ENCODE results near the gene SREBF2.

Gene SREBF2

DNA sequence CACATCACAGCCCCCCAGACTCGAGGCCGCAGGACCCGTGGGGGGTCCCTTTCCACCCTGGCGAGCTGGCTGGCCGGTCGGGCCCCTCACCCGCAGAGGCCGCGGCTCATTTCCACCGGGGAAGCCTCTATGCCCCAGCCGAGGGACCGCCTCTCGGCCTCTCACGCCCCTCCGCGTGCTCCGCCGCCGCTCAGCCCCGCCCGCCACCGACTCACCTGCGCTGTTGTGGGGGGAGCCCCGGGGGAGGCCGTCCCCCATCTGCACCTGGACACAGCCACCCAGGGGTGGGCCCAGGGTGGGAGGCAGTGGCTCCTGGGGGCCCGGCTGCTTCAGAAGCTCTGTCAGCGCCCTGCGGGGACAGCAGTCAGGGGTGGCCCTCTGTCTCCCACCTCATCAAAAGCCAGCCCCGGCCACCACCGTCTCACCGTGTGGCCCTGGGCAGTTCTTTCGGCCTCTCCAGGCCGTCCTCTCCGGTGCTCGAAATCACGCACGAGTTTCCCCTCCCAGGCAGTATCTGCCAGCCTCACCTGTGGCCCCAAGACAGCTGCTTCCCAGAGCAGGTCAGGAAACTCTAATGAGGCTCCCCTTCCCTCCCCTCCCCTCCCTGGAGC, 78.2 kb downstream of the SREBF2 start:
- TF ChIP-seq, protein P1, sequence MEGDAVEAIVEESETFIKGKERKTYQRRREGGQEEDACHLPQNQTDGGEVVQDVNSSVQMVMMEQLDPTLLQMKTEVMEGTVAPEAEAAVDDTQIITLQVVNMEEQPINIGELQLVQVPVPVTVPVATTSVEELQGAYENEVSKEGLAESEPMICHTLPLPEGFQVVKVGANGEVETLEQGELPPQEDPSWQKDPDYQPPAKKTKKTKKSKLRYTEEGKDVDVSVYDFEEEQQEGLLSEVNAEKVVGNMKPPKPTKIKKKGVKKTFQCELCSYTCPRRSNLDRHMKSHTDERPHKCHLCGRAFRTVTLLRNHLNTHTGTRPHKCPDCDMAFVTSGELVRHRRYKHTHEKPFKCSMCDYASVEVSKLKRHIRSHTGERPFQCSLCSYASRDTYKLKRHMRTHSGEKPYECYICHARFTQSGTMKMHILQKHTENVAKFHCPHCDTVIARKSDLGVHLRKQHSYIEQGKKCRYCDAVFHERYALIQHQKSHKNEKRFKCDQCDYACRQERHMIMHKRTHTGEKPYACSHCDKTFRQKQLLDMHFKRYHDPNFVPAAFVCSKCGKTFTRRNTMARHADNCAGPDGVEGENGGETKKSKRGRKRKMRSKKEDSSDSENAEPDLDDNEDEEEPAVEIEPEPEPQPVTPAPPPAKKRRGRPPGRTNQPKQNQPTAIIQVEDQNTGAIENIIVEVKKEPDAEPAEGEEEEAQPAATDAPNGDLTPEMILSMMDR (IDR thresholded peaks at IDR 0.05; ENCODE audit: insufficient read depth, low read length, poor library complexity, severe bottlenecking), result no peak
- DNase-seq (ENCODE audit: extremely low read depth, insufficient read length), result peak; percentile 13
- Histone ChIP-seq H3K4me3 (replicated peaks; ENCODE audit: low read depth, low read length) (no peak overlapping the region), H3K27me3 (replicated peaks; ENCODE audit: control insufficient read depth, insufficient read depth, low read length) (peaks cover 2% of the 10 kb centered on the region; the same call in 1 of the 2 replicates), H3K36me3 (ENCODE audit: control insufficient read depth, insufficient read depth, low read length) (peaks cover 10% of the 10 kb centered on the region)

- peaks cover 2% of the 10 kb centered on the region; the same call in 1 of the 2 replicates for H3K27me3 ChIP-seq (replicated peaks; ENCODE audit: control insufficient read depth, insufficient read depth, low read length)
- H3K4me3 ChIP-seq (replicated peaks; ENCODE audit: low read depth, low read length), result no peak overlapping the region
- H3K36me3 ChIP-seq (ENCODE audit: control insufficient read depth, insufficient read depth, low read length), result peaks cover 4% of the 10 kb centered on the region; the same call in 1 of the 2 replicates
- DNase-seq (ENCODE audit: extremely low read depth, insufficient read length), result peak; percentile 14
- TF ChIP-seq, protein P1 (IDR thresholded peaks at IDR 0.05; ENCODE audit: insufficient read depth, low read length, poor library complexity, severe bottlenecking), result no peak
Observed at GRCh38 chr22:41912338-41913039, 79.6 kb downstream of the SREBF2 start.

DNA sequence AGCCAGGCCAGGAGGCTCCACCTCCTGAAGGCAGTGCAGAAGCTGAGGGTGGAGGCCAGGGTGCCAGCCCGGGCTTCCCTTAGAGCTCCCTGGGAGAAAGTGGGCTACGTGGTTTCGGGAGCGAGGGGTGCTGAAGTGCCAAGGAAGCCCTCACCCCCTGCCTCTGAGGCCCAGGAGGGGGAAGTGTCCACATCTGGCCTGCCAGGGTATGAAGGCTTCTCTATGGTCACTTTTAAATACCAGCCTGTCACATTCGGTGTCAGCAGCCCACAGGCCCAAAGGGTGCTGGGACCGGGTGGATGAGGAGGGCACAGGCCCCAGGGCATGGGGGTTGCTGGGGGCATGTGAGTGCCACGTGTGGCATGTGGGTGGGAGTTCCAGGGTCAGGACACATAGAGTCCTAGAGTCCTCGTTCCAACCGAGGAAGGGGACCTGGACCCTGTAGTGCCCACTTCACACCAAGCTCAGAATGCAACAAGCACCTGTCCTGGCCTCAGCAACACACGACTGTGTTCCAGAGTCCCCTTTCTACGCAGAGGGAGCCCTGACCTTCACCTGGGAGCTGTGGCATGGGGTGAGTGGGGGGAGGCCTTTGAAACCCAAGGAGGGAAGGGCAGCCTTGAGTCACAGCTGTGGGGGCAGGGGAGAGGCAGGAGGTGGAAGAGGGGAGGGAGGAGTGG, 80.3 kb downstream of the SREBF2 start:
- H3K27me3 ChIP-seq (replicated peaks; ENCODE audit: control insufficient read depth, insufficient read depth, low read length), result peaks cover 2% of the 10 kb centered on the region; the same call in 1 of the 2 replicates
- no peaks in the 10 kb centered on the region for H3K36me3 ChIP-seq (ENCODE audit: control insufficient read depth, insufficient read depth, low read length)
- 0 out of 2 replicates have a peak overlapping the region, but pooled peaks have one; percentile 4 for H3K4me3 ChIP-seq (replicated peaks; ENCODE audit: low read depth, low read length)
- TF ChIP-seq, protein P1 (IDR thresholded peaks at IDR 0.05; ENCODE audit: insufficient read depth, low read length, poor library complexity, severe bottlenecking), result no peak
- DNase-seq (ENCODE audit: extremely low read depth, insufficient read length), result peak; percentile 17

DNA sequence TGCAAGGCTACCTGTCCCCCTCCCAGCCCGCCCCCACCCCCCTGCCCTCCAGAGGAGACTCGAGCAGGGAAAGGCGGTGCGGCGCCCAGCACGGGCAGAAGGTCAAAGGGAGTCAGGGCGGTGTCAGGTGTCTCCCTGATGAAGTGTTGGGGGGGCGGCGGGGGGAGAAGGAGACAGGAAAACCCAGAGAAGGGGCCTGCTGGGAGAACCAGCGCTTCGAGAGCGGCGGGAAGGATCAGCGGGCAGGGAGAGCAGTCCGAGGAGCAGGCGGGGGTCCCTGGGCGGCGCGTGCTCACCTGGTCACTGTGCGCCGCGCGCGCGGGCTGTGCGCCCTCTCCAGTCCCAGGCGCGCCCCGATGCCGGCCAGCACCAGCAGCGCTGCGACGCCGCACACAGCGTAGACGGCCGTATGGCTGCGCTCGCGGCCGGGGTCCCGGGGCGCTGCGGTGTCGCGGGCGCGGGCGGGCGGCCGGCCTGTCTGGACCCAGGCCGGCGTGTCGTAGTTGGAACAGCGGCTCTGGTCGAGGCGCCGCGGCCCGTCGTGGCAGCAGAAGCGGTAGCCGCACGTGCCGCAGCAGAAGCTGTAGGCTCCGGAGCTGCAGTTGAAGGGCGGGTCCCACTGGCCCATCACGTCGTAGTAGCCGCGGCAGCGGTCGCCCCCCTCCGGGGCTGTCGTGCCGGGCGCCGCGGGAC, 81.1 kb downstream of the SREBF2 start:
- H3K36me3 ChIP-seq (ENCODE audit: control insufficient read depth, insufficient read depth, low read length), result no peaks in the 10 kb centered on the region
- DNase-seq (ENCODE audit: extremely low read depth, insufficient read length), result peak; percentile 38
- TF ChIP-seq, protein P1 (IDR thresholded peaks at IDR 0.05; ENCODE audit: insufficient read depth, low read length, poor library complexity, severe bottlenecking), result no peak
- peak overlapping the region; percentile 28 for H3K4me3 ChIP-seq (replicated peaks; ENCODE audit: low read depth, low read length)
- H3K27me3 ChIP-seq (replicated peaks; ENCODE audit: control insufficient read depth, insufficient read depth, low read length), result peaks cover 2% of the 10 kb centered on the region; the same call in 1 of the 2 replicates

DNA sequence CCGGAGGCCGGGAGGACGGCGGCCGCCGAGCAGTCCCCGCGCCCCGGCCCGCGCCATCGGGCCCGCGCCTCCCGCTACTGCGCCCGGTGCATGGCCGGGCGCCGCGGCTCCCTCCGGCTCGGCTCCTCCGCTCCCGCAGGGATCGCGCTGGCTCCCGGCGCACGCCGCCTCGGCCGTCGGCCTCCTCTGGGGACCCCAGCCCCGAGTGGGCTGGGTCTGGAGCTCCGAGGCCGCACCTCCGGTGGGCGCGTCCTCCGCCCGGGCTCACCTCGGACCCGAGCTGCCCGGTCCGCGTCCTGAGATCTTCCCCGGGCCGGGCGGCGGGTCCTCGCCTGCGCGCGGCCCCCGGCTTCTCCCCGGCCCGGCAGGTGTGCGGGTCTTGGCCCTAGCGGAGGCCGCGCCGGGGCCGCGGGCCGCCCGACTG, 81.7 kb downstream of the SREBF2 start:
- Histone ChIP-seq H3K36me3 (ENCODE audit: control insufficient read depth, insufficient read depth, low read length) (no peaks in the 10 kb centered on the region), H3K4me3 (replicated peaks; ENCODE audit: low read depth, low read length) (peak overlapping the region; percentile 52), H3K27me3 (replicated peaks; ENCODE audit: control insufficient read depth, insufficient read depth, low read length) (peaks cover 2% of the 10 kb centered on the region; the same call in 1 of the 2 replicates)
- DNase-seq (ENCODE audit: extremely low read depth, insufficient read length), result no peak
- TF ChIP-seq, protein P1 (IDR thresholded peaks at IDR 0.05; ENCODE audit: insufficient read depth, low read length, poor library complexity, severe bottlenecking), result no peak

Data from GM06990 (cell line).